ENCODE results near the gene RUBCN. TPM values are rescaled to one million over a fixed set of nuclear protein-coding genes. Genes with fewer than 3 reads are reported as not detected.
"Not testable (repeated sequence)": the region's sequence is repeated elsewhere in the genome, so short reads cannot be mapped to it uniquely, and the experiment has no call there.

RUBCN gene
- total RNA-seq, 2 experiments from 2014 or later, result 45.1 to 56.7 TPM

DNA sequence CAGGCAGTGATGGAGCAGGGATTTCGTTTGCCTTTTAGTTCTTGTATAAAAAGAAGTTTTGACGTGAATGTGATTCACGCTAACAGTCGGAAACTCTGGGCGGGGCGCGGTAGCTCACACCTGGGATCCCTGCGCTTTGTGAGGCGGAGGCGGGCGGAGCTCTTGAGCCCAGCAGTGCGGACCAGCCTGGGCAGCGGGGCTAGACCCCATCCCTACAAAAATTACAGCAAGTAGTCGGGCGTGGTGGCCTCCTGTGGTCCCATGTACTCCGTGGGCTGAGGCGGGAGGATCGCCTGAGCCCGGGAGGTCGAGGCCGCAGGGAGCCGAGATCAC lies 81.7 kb downstream of the RUBCN start:
- H3K4me2 ChIP-seq (ENCODE audit: low read length); H3K4me3 ChIP-seq (ENCODE audit: low read depth, low read length, poor library complexity, severe bottlenecking); H2AFZ ChIP-seq (ENCODE audit: low read length); H4K20me1 ChIP-seq (ENCODE audit: insufficient read depth, low read length); intact Hi-C loops (cut with micrococcal nuclease; ENCODE audit: unreplicated experiment); H3K9me3 ChIP-seq (ENCODE audit: low read length); H3K36me3 ChIP-seq (ENCODE audit: insufficient read depth, low read length); H3K79me2 ChIP-seq (ENCODE audit: insufficient read depth, low read depth, low read length); BruUV-seq (replicated peaks); DNase-seq (ENCODE audit: low spot score); H3K27ac ChIP-seq (ENCODE audit: low read depth, low read length, poor library complexity, severe bottlenecking); POLR2A ChIA-PET; CTCF ChIA-PET (ENCODE audit: unreplicated experiment); H3K9me2 ChIP-seq (ENCODE audit: insufficient read depth, low read length): not testable (repeated sequence)
- H3K4me1 ChIP-seq (ENCODE audit: insufficient read depth, low read length, poor library complexity, severe bottlenecking), result peaks cover 12% of the 10 kb centered on the region

DNA sequence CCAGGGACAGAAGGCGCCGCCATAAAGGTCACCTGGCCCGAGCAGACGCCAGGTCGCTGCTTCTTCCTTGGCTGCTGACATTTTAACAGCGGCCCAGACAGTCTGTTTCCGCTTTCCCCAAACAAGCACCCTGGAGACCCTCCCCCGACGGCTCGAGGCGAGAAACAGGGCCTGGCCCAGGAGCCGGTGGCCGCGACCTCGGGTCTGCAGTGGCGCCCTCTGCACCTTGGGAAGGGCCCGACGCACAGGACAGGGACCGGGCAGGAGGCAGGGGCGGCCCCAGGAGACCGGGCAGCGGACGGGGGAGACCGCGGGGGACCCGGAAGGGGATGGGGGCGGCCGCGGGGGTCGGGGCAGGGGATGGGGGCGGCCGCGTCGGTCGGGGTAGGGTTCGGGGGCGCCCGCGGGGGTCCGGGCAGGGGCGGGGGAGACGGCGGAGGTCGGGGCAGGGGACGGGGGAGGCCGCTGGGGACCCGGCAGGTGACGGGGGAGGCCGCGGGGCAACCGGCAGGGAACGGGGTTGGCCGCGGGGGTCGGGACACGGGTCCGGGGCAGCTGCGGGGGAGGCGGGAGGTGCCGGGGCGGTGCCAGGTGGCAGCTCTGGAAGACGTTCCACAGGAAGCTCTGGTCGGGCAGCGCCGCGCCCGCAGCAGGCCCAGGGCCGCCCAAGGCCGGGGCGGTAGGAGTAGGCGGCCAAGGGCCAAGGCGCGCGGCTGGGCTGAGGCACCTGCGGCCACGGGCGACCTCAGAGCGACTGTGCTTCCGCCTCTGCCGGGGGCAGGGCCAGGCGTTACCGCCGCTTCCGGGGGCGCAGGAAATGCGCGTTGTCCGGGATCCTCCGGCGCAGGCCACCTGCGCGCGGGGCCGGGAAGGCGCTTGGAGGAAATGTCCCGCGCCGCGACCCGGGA lies 82.4 kb downstream of the RUBCN start:
- H3K4me1 ChIP-seq (ENCODE audit: insufficient read depth, low read length, poor library complexity, severe bottlenecking); H3K9me3 ChIP-seq (ENCODE audit: low read length); H3K27ac ChIP-seq (ENCODE audit: low read depth, low read length, poor library complexity, severe bottlenecking); BruUV-seq (replicated peaks); H3K79me2 ChIP-seq (ENCODE audit: insufficient read depth, low read depth, low read length); intact Hi-C loops (cut with micrococcal nuclease; ENCODE audit: unreplicated experiment); H3K9me2 ChIP-seq (ENCODE audit: insufficient read depth, low read length); CTCF ChIA-PET (ENCODE audit: unreplicated experiment); H3K36me3 ChIP-seq (ENCODE audit: insufficient read depth, low read length); POLR2A ChIA-PET; H2AFZ ChIP-seq (ENCODE audit: low read length); H4K20me1 ChIP-seq (ENCODE audit: insufficient read depth, low read length): not testable (repeated sequence)
- Histone ChIP-seq H3K4me3 (ENCODE audit: low read depth, low read length, poor library complexity, severe bottlenecking) (peak overlapping the region; percentile 63), H3K4me2 (ENCODE audit: low read length) (peak overlapping the region; percentile 50; the same call in 1 of the 2 replicates)
- peak; percentile 37 for DNase-seq (ENCODE audit: low spot score)

DNA sequence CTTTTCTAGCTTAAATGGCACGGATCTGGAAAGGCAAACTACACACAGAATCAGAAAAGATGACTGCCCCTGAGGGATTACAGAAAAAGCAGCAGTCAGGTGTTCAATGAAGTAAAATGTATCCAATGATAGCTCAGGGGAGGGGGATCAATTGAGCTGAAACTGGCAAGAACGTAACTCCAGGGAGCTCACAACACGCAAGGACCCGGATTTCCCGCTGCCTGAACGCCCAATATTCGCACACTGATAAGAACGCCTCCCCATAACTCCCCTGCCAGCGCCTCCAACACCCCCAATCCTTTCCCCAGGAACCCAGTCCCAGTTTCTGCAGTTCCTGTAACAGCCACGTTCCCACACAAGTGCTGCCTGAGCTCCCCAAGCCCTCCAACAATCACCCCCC lies 83.8 kb downstream of the RUBCN start:
- H3K36me3 ChIP-seq (ENCODE audit: insufficient read depth, low read length); BruUV-seq (replicated peaks); H3K27ac ChIP-seq (ENCODE audit: low read depth, low read length, poor library complexity, severe bottlenecking); CTCF ChIA-PET (ENCODE audit: unreplicated experiment); H3K9me3 ChIP-seq (ENCODE audit: low read length); POLR2A ChIA-PET; H3K9me2 ChIP-seq (ENCODE audit: insufficient read depth, low read length); intact Hi-C loops (cut with micrococcal nuclease; ENCODE audit: unreplicated experiment); H3K4me1 ChIP-seq (ENCODE audit: insufficient read depth, low read length, poor library complexity, severe bottlenecking); DNase-seq (ENCODE audit: low spot score); H3K4me2 ChIP-seq (ENCODE audit: low read length); H4K20me1 ChIP-seq (ENCODE audit: insufficient read depth, low read length); H2AFZ ChIP-seq (ENCODE audit: low read length); H3K79me2 ChIP-seq (ENCODE audit: insufficient read depth, low read depth, low read length); H3K4me3 ChIP-seq (ENCODE audit: low read depth, low read length, poor library complexity, severe bottlenecking): not testable (repeated sequence)

DNA sequence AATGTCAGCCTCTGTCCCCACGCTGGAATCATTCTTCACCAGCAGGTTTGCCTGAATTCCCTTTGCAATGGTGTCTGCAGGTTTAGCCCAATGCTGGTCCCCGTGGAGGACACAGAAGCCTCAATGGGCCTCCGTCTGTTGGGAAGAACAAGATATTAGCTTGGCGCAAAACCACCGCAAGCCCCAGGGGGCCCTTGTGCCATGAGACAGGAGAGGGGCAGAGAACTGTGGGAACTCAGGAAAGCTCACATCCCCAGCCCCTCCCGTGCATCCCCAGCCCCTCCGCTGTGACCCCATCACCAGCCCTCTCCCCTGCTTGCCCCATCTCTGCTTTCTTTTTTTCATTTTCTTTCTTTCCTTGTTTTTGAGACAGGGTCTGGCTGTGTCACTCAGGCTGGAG lies 89.1 kb downstream of the RUBCN start:
- H3K9me3 ChIP-seq (ENCODE audit: low read length); intact Hi-C loops (cut with micrococcal nuclease; ENCODE audit: unreplicated experiment); H3K79me2 ChIP-seq (ENCODE audit: insufficient read depth, low read depth, low read length); H3K27ac ChIP-seq (ENCODE audit: low read depth, low read length, poor library complexity, severe bottlenecking); DNase-seq (ENCODE audit: low spot score); H3K36me3 ChIP-seq (ENCODE audit: insufficient read depth, low read length); H3K4me2 ChIP-seq (ENCODE audit: low read length); H3K4me1 ChIP-seq (ENCODE audit: insufficient read depth, low read length, poor library complexity, severe bottlenecking); CTCF ChIA-PET (ENCODE audit: unreplicated experiment); BruUV-seq (replicated peaks); H3K9me2 ChIP-seq (ENCODE audit: insufficient read depth, low read length); H4K20me1 ChIP-seq (ENCODE audit: insufficient read depth, low read length); H3K4me3 ChIP-seq (ENCODE audit: low read depth, low read length, poor library complexity, severe bottlenecking); H2AFZ ChIP-seq (ENCODE audit: low read length); POLR2A ChIA-PET: not testable (repeated sequence)

DNA sequence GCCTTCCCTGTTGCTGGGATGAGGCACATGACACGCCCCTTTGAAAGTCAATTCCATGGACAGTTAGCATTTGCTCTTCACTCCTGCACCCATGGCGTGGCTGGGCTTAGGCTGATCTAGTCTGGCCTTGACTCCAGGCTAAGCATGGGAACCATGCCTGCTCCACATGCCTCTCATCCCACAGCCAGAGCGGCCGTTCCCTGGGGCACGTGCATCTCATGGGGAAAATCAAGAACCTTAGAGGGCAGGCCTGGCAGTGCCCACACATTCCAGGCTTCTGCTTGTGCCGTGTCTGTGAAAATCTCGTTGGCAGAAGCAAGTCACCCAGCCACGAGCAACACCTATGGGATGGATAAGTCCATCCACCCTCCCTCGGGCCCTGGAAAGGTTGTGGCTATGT lies 89.5 kb downstream of the RUBCN start:
- H3K4me1 ChIP-seq (ENCODE audit: insufficient read depth, low read length, poor library complexity, severe bottlenecking); intact Hi-C loops (cut with micrococcal nuclease; ENCODE audit: unreplicated experiment): not testable (repeated sequence)

DNA sequence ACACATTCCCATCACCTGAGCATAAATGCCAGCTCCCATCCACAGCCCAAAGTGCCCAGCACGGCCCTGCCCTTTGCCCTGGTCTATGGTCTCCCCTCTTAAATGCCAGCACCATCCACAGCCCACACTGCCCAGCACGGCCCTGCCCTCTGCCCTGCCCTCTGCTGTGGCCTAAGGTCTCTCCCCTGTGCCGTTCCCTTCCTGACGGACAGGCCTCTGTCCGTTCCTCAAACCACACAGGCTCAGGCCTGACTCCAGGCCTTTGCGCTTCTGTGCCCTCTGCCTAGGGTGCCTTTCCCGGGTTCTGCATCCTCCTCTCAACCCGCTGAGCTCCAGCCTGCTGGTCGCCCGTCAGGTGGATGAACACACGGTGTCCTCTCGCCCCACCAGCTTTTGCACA lies 90.4 kb downstream of the RUBCN start:
- CTCF ChIA-PET (ENCODE audit: unreplicated experiment), result not testable (repeated sequence)

More for the DNA sequence above, 89.5 kb downstream of the RUBCN start:
- POLR2A ChIA-PET; H3K27ac ChIP-seq (ENCODE audit: low read depth, low read length, poor library complexity, severe bottlenecking); CTCF ChIA-PET (ENCODE audit: unreplicated experiment); H4K20me1 ChIP-seq (ENCODE audit: insufficient read depth, low read length); H3K9me3 ChIP-seq (ENCODE audit: low read length); H2AFZ ChIP-seq (ENCODE audit: low read length); H3K9me2 ChIP-seq (ENCODE audit: insufficient read depth, low read length); H3K4me3 ChIP-seq (ENCODE audit: low read depth, low read length, poor library complexity, severe bottlenecking); H3K4me2 ChIP-seq (ENCODE audit: low read length); BruUV-seq (replicated peaks); DNase-seq (ENCODE audit: low spot score); H3K79me2 ChIP-seq (ENCODE audit: insufficient read depth, low read depth, low read length); H3K36me3 ChIP-seq (ENCODE audit: insufficient read depth, low read length): not testable (repeated sequence)

More for the DNA sequence above, 90.4 kb downstream of the RUBCN start:
- H3K4me3 ChIP-seq (ENCODE audit: low read depth, low read length, poor library complexity, severe bottlenecking); intact Hi-C loops (cut with micrococcal nuclease; ENCODE audit: unreplicated experiment); H3K4me2 ChIP-seq (ENCODE audit: low read length); H3K27ac ChIP-seq (ENCODE audit: low read depth, low read length, poor library complexity, severe bottlenecking); H4K20me1 ChIP-seq (ENCODE audit: insufficient read depth, low read length); DNase-seq (ENCODE audit: low spot score); H3K4me1 ChIP-seq (ENCODE audit: insufficient read depth, low read length, poor library complexity, severe bottlenecking); H3K9me3 ChIP-seq (ENCODE audit: low read length); H3K36me3 ChIP-seq (ENCODE audit: insufficient read depth, low read length); BruUV-seq (replicated peaks); H2AFZ ChIP-seq (ENCODE audit: low read length); POLR2A ChIA-PET; H3K79me2 ChIP-seq (ENCODE audit: insufficient read depth, low read depth, low read length); H3K9me2 ChIP-seq (ENCODE audit: insufficient read depth, low read length): not testable (repeated sequence)
